GM19468 (cell line): Measurements from ENCODE around the gene SRD5A2.

ENCODE experiments used
- ATAC-seq: cut with Tn5 transposase; IDR thresholded peaks from one replicate; pipeline ENCODE4 v1.9.1; 2021; ENCODE audit warnings: mild to moderate bottlenecking, moderate library complexity, moderate number of reproducible peaks; ENCODE audit not compliant: unreplicated experiment; ENCODE audit errors: extremely low read depth

The SRD5A2 gene

GRCh38 chr2:31476511-31477180 lies 104.1 kb downstream of the SRD5A2 start:
- ATAC-seq: no peak

GRCh38 chr2:31475692-31476091 lies 105.0 kb downstream of the SRD5A2 start:
- ATAC-seq: no peak

GRCh38 chr2:31474296-31474695 lies 106.4 kb downstream of the SRD5A2 start:
- no peak for ATAC-seq
